B cell (primary cell): ENCODE measurements around the gene CYP4F3.

Experiments used
- CTCF ChIP-seq: fragments of 200-600 bp; IDR thresholded peaks from one replicate; pipeline ENCODE4 v1.8.0; 2022; ENCODE audit warnings: antibody characterized with exemption, mild to moderate bottlenecking
- EZH2 ChIP-seq: IDR thresholded peaks from 2 replicates; pipeline ENCODE4 v1.6.1; 2012; ENCODE audit warnings: borderline replicate concordance, low read depth, mild to moderate bottlenecking, moderate library complexity, low read length; ENCODE audit not compliant: insufficient read depth, poor library complexity, severe bottlenecking

- no peak for TF ChIP-seq CTCF
- no peak for TF ChIP-seq EZH2
Measured at GRCh38 chr19:15651791-15652190, 11.1 kb downstream of the CYP4F3 start.
